NCI-H2171 treated with DMSO at 0.1 percent for 48 hours (cell line): ENCODE data around the gene USB1.
"Not testable (repeated sequence)": the region's sequence is repeated elsewhere in the genome, so short reads cannot be mapped to it uniquely, and the experiment has no call there.

Experiments used
- DNase-seq: peaks from one replicate; lab custom pipeline; 2025; lab: John Stamatoyannopoulos, UW

USB1 gene

GRCh38 chr16:57970319-57970718 is 30.9 kb upstream of the USB1 start:
- no peak for DNase-seq

- DNase-seq, result no peak
Measured at GRCh38 chr16:57970970-57971369, 30.2 kb upstream of the USB1 start, which contains the start of gene CNGB1. Gene CNGB1, minus strand, starts transcription at chr16:57971128. Its CDS starts 3,842 bp downstream, at chr16:57967286.

- no peak for DNase-seq
Measured at GRCh38 chr16:57971848-57972247, 29.4 kb upstream of the USB1 start.

GRCh38 chr16:57972306-57972705 is 28.9 kb upstream of the USB1 start:
- no peak for DNase-seq

- DNase-seq, result no peak
Measured at GRCh38 chr16:57976331-57976796, 24.8 kb upstream of the USB1 start.

GRCh38 chr16:57977418-57978069 is 23.7 kb upstream of the USB1 start:
- no peak for DNase-seq

- DNase-seq, result not testable (repeated sequence)
Measured at GRCh38 chr16:57978070-57978465, 23.1 kb upstream of the USB1 start.

GRCh38 chr16:57979006-57979585 is 22.1 kb upstream of the USB1 start:
- DNase-seq, result no peak

- DNase-seq, result no peak
Measured at GRCh38 chr16:57981636-57982035, 19.6 kb upstream of the USB1 start.

GRCh38 chr16:57982385-57982784 is 18.8 kb upstream of the USB1 start:
- DNase-seq, result no peak

- no peak for DNase-seq
Measured at GRCh38 chr16:57984443-57985203, 16.6 kb upstream of the USB1 start.

- no peak for DNase-seq
Measured at GRCh38 chr16:57985204-57986181, 15.7 kb upstream of the USB1 start.

GRCh38 chr16:57986196-57986595 is 15.0 kb upstream of the USB1 start:
- DNase-seq, result no peak

- no peak for DNase-seq
Measured at GRCh38 chr16:57987441-57988177, 13.6 kb upstream of the USB1 start.

- DNase-seq, result peak; percentile 66
Measured at GRCh38 chr16:57988929-57989328, 12.3 kb upstream of the USB1 start.

- no peak for DNase-seq
Measured at GRCh38 chr16:57991551-57992059, 9.6 kb upstream of the USB1 start.

GRCh38 chr16:57992084-57992483 is 9.1 kb upstream of the USB1 start:
- DNase-seq, result no peak

GRCh38 chr16:57993438-57993837 is 7.8 kb upstream of the USB1 start:
- DNase-seq, result peak; percentile 72

- no peak for DNase-seq
Measured at GRCh38 chr16:57993897-57994296, 7.3 kb upstream of the USB1 start.

GRCh38 chr16:57994361-57994760 is 6.8 kb upstream of the USB1 start:
- DNase-seq, result no peak

GRCh38 chr16:57994778-57995177 is 6.4 kb upstream of the USB1 start:
- DNase-seq, result no peak
